IMR-90 (cell line): ENCODE data around the gene ENTPD1. TPM values are rescaled to one million over a fixed set of nuclear protein-coding genes. Genes with fewer than 3 reads are reported as not detected.
"Not testable (repeated sequence)": the region's sequence is repeated elsewhere in the genome, so short reads cannot be mapped to it uniquely, and the experiment has no call there.

Source experiments
- ATAC-seq: fragments of 200-7000 bp; cut with Tn5 transposase; 2 replicates; pipeline ENCODE4 v1.9.1; 2020; ENCODE audit warnings: low read depth, mild to moderate bottlenecking, moderate library complexity
- BruUV-seq: library from RNA; stranded (reverse); fragments of 400-500 nt; replicated peaks from 2 replicates; lab custom pipeline; 2021; lab: Mats Ljungman, UMichigan
- CTCF ChIA-PET: fragments of 300-600 bp; formaldehyde crosslinking; extraction: SDS; loops from one replicate; lab custom pipeline; 2021; ENCODE audit warnings: antibody characterized with exemption; lab: Yijun Ruan, JAX
- POLR2A ChIA-PET: fragments of 300-600 bp; sonication (Branson Sonifier 250); formaldehyde crosslinking; loops from one replicate; lab custom pipeline; 2022; ENCODE audit warnings: antibody characterized with exemption; ENCODE audit not compliant: unreplicated experiment; lab: Charles Lee
- DNase-seq: peaks from one replicate; pipeline ENCODE4 v3.0.0; 2013
- H2AFZ ChIP-seq: replicated peaks from 2 replicates; pipeline ENCODE3; 2013; ENCODE audit warnings: low read length, mild to moderate bottlenecking; ENCODE audit not compliant: poor library complexity
- H2AK5ac ChIP-seq: 2 replicates; pipeline ENCODE4 v1.6.1; 2013; ENCODE audit warnings: low read depth, low read length, inconsistent platforms
- H2AK9ac ChIP-seq: replicated peaks from 2 replicates; pipeline ENCODE3; 2013; ENCODE audit warnings: mild to moderate bottlenecking, low read depth, low read length, moderate library complexity; ENCODE audit not compliant: poor library complexity
- H2BK120ac ChIP-seq: 2 replicates; pipeline ENCODE4 v1.6.1; 2013; ENCODE audit warnings: low read depth, low read length, inconsistent platforms
- H2BK15ac ChIP-seq: 3 replicates; pipeline ENCODE4 v1.6.1; 2013; ENCODE audit warnings: low read depth, low read length, inconsistent platforms
- H2BK20ac ChIP-seq: 2 replicates; pipeline ENCODE4 v1.6.1; 2013; ENCODE audit warnings: low read depth, mild to moderate bottlenecking, inconsistent platforms, low read length, moderate library complexity
- H2BK5ac ChIP-seq: 2 replicates; pipeline ENCODE4 v1.6.1; 2013; ENCODE audit warnings: mild to moderate bottlenecking, low read depth, low read length, inconsistent platforms; ENCODE audit not compliant: poor library complexity, severe bottlenecking
- H3K14ac ChIP-seq: replicated peaks from 2 replicates; pipeline ENCODE4 v1.6.1; 2013; ENCODE audit warnings: low read depth, low read length, inconsistent platforms
- H3K18ac ChIP-seq: 2 replicates; pipeline ENCODE4 v1.6.1; 2013; ENCODE audit warnings: low read depth, low read length, control low read depth
- H3K23ac ChIP-seq: 2 replicates; pipeline ENCODE4 v1.6.1; 2013; ENCODE audit warnings: low read depth, low read length, inconsistent platforms
- H3K27ac ChIP-seq: 2 replicates; pipeline ENCODE4 v1.5.1; 2013; ENCODE audit warnings: mild to moderate bottlenecking, control low read depth, low read length; ENCODE audit not compliant: insufficient read depth
- H3K27me3 ChIP-seq: 2 replicates; pipeline ENCODE4 v1.6.1; 2013; ENCODE audit warnings: low read length; ENCODE audit not compliant: control insufficient read depth, insufficient read depth
- H3K36me3 ChIP-seq: 2 replicates; pipeline ENCODE4 v1.6.1; 2013; ENCODE audit warnings: low read length, mixed read lengths; ENCODE audit not compliant: control insufficient read depth, insufficient read depth
- H3K4ac ChIP-seq: 2 replicates; pipeline ENCODE4 v1.6.1; 2013; ENCODE audit warnings: low read depth, low read length, inconsistent platforms
- H3K4me1 ChIP-seq: 2 replicates; pipeline ENCODE4 v1.6.1; 2013; ENCODE audit warnings: low read length, mixed read lengths; ENCODE audit not compliant: control insufficient read depth, insufficient read depth
- H3K4me2 ChIP-seq: 2 replicates; pipeline ENCODE4 v1.6.1; 2013; ENCODE audit warnings: low read depth, mild to moderate bottlenecking, control low read depth, low read length, moderate library complexity
- H3K4me3 ChIP-seq: 2 replicates; pipeline ENCODE4 v1.5.1; 2013; ENCODE audit warnings: low read depth, mild to moderate bottlenecking, control low read depth, low read length, moderate library complexity; ENCODE audit not compliant: insufficient read depth
- H3K56ac ChIP-seq: 2 replicates; pipeline ENCODE4 v1.6.1; 2013; ENCODE audit warnings: low read length, inconsistent platforms; ENCODE audit not compliant: insufficient read depth; ENCODE audit errors: extremely low read depth
- H3K79me1 ChIP-seq, 2 experiments: 2 replicates each; pipeline ENCODE4 v1.6.1; 2013; ENCODE audit warnings: low read length in 2 of 2, inconsistent platforms in 1 of 2, low read depth in 1 of 2
- H3K9ac ChIP-seq: 2 replicates; pipeline ENCODE4 v1.6.1; 2013; ENCODE audit warnings: low read depth, low read length, control low read depth
- H3K9me1 ChIP-seq: 2 replicates; pipeline ENCODE4 v1.6.1; 2013; ENCODE audit warnings: low read length, inconsistent platforms; ENCODE audit not compliant: insufficient read depth
- H3K9me3 ChIP-seq: 2 replicates; pipeline ENCODE4 v1.6.1; 2013; ENCODE audit warnings: low read length; ENCODE audit not compliant: control insufficient read depth, insufficient read depth
- H4K20me1 ChIP-seq: 2 replicates; pipeline ENCODE4 v1.6.1; 2013; ENCODE audit warnings: low read length, inconsistent platforms; ENCODE audit not compliant: insufficient read depth
- H4K5ac ChIP-seq: 2 replicates; pipeline ENCODE4 v1.6.1; 2013; ENCODE audit warnings: mild to moderate bottlenecking, low read depth, low read length, control low read depth
- H4K8ac ChIP-seq, 2 experiments: 2 replicates each; pipeline ENCODE4 v1.6.1; 2013; ENCODE audit warnings: low read depth in 2 of 2, low read length in 2 of 2, control low read depth in 1 of 2, inconsistent platforms in 1 of 2
- H4K91ac ChIP-seq: 2 replicates; pipeline ENCODE4 v1.6.1; 2013; ENCODE audit warnings: low read depth, low read length, inconsistent platforms; ENCODE audit not compliant: insufficient read depth
- WGBS, 2 experiments: methylation state at CpG; one replicate each; pipeline versions ENCODE4 v1.1.5 to v1.1.7; 2013; ENCODE audit warnings: missing lambda C conversion rate in 2 of 2; ENCODE audit not compliant: insufficient read length in 1 of 2; ENCODE audit errors: extremely low coverage in 2 of 2; 5-methylcytosine and 5-hydroxymethylcytosine counted together
- dilution Hi-C: fragments of 300-500 bp; cut with HindIII; formaldehyde crosslinking; loops from one replicate; pipeline ENCODE4 v1.14.3; 2018; ENCODE audit warnings: low sequenced_read_pairs; ENCODE audit not compliant: unreplicated experiment
- in situ Hi-C: fragments of 300-500 bp; cut with MboI; formaldehyde crosslinking; loops from 3 replicates; pipeline ENCODE4 v1.14.3; 2019; ENCODE audit warnings: low sequenced_read_pairs, inconsistent platforms, mixed read lengths
- intact Hi-C: fragments of 100-400 bp; cut with micrococcal nuclease; formaldehyde crosslinking; loops from 2 replicates; pipeline ENCODE4 v1.10.0; 2022
- polyA plus RNA-seq, 3 experiments: library from polyadenylated mRNA; depleted of rRNA; stranded (reverse); fragments of >200 nt; gene quantifications; 2 replicates each; pipeline ENCODE4 v1.2.3, GENCODE V29; 2012; ENCODE audit warnings: low replicate concordance in 1 of 3
- total RNA-seq: library from RNA; depleted of rRNA; stranded (reverse); fragments of >200 nt; gene quantifications from 2 replicates; pipeline ENCODE4 v1.2.3, GENCODE V29; 2012

The ENTPD1 gene
- total and polyA plus RNA-seq, 2 of the 4 experiments (the other 2 are of a cell fraction), result under 0.01 TPM; not detected in 1

GRCh38 chr10:95808705-95809308 is 52.8 kb downstream of the ENTPD1 start:
- H3K4ac ChIP-seq, H3K36me3 ChIP-seq, H3K27ac ChIP-seq, H3K9me3 ChIP-seq, H3K9ac ChIP-seq, intact Hi-C loops, in situ Hi-C loops, H4K20me1 ChIP-seq, H3K18ac ChIP-seq, H3K23ac ChIP-seq, H2BK15ac ChIP-seq, ATAC-seq, H3K9me1 ChIP-seq, DNase-seq, H3K27me3 ChIP-seq, H2BK20ac ChIP-seq, H2AK5ac ChIP-seq, H2BK5ac ChIP-seq, H3K4me3 ChIP-seq, H3K14ac ChIP-seq, dilution Hi-C loops, H4K8ac ChIP-seq, H3K4me2 ChIP-seq, H4K91ac ChIP-seq, H2AFZ ChIP-seq, H2AK9ac ChIP-seq, H2BK120ac ChIP-seq, POLR2A ChIA-PET, H3K4me1 ChIP-seq, H3K79me1 ChIP-seq, BruUV-seq, H3K56ac ChIP-seq, H4K5ac ChIP-seq: not testable (repeated sequence)
- CTCF ChIA-PET, result interaction anchor here (0.6 kb wide), 1 partner anchor 17 kb away, joined by 4 read pairs; no protein-coding TSS in a partner anchor
- no CpG with 5 or more reads among the region's 8 CpGs for WGBS, 2 experiments
